ENCODE measurements around the gene OCA2.
"Not testable (repeated sequence)": the region's sequence is repeated elsewhere in the genome, so short reads cannot be mapped to it uniquely, and the experiment has no call there.

The OCA2 gene

DNA sequence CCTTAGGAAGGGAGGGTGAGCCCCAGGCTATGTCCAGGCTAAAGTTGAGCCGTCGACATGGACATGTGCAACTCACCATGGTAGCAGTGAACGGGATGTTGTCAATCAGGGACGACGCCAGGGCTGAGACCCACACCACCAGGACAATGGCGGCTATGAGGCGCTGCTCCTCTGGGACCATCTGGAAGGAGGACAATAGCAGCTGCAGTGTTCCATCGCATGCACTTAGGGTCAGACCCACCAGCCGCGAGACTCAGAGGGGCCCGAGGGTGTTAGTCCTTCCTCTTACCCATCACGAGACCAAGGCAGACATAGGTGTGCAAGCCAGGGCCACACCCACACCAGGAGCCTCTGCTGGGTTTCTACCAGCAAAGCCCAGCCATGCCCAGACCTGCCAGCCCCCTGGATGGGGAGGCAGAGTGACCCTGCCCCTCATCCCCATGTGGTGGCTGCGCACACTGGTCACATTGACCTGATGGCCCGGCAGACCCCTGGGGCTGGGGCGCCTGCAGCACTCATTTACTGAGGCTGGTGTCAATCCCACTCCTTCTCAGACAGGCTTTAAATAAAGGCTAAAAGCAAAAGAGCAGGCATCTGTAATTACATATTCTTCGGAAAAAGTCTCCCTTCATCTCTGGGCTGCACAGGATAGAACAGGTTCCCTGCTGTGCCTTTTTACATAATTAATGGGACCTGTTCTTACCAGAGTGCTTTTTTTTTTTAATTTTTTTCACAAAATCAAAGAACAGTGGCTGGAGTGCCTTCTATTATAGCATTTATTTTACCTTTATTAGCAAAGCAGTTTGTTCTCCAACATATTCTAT, 227.8 kb downstream of the OCA2 start:
- DNase-seq (ENCODE audit: low spot score) = no peak

DNA sequence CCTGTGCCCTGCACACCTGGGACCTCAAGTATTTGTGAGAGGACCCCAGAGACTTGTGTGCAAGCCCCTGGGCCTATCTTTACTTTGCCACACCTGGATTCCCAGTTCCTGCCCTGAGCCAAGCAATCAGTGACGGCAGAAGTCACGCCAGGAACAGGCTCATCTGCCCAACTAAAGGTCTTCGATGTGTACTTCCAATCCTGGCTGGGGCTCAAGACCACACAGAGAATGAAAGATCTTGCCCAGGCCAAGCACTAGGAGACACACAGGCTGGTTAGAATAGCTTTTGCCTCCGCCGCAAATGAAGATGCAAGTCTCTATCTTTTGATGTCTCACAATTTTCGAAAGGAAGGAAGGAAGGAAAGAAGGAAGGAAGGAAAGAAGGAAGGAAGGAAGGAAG, 228.8 kb downstream of the OCA2 start:
- no peak for DNase-seq (ENCODE audit: low spot score)

DNA sequence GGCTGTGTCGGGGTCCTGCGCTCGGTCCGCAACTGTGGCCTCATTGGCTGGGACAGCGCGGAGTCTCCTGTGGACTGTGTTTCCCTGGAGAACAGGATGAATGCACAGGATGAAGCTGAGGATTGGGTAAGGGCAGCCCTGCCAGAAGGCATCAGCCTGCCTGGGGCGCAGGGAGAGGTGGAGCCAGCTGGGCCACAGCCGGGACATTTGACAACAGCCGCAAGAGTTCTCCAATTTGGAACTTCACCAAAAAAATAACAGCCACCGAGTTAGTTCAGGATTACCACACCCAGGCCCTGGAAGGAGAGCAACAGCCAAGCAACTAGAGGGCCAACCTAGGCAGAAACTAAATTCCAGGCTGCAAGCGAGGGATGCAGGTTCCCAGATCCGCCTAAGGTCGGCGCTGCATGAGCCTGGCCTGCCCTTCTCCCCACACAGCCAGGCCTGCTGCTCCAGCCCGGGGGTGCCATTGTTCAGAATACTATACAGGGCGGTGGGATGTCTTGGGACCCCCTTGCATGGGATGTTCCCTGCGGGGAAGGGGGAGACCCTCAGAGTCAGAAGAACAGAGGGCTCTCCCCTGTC, 229.3 kb downstream of the OCA2 start:
- no peak for DNase-seq (ENCODE audit: low spot score)

DNA sequence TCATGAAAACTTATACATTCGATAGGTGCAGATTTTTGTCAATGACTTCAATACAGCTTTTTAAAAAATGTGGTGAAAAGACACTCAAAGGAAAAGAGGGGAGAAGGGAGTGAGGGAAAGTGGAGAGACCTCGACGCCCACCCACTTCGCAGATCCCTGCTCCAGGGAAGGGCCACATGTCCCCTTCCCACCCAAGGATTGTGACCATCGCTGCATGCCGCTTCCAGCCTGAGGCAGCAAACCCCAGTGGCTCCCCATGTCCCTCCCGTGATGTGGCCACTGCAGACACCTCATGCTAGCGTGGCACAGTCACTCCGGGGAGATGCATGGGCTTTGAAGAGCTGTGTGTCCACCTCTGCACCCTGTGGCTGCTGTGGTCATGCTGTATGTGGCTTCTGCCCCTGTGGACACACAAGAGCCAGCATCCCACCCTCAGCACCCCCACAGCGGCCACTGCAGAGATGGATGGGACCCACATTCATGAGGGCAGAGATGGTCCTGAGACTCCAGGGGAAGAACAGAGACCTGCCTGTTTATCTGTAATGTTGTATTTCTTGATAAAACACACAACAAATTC, 230.2 kb downstream of the OCA2 start:
- DNase-seq (ENCODE audit: low spot score) = no peak

DNA sequence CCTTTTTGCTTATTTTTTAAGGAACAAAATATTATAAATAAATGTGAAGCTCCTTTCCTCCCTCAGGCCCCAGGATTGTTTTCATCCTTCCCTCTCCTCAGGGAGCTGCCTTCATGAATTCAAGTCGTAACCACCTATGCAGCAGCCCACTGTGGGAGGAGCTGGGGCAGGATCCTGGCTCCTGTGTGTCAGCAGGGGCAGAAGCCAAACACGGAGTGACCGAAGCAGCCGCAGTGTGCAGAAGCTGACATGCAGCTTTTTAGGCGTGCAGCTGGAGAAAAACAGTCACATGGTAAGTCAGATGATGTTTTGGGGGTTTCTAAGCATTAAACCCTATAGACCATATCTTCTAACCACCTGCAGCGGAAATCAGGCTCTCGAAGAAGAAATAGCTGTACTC, 231.3 kb downstream of the OCA2 start:
- no peak for DNase-seq (ENCODE audit: low spot score)

GRCh38 chr15:27866505-27867165, 232.5 kb downstream of the OCA2 start:
- no peak for DNase-seq (ENCODE audit: low spot score)

GRCh38 chr15:27865926-27866325, 233.2 kb downstream of the OCA2 start:
- no peak for DNase-seq (ENCODE audit: low spot score)

GRCh38 chr15:27865323-27865922, 233.7 kb downstream of the OCA2 start:
- DNase-seq (ENCODE audit: low spot score) = no peak

GRCh38 chr15:27864719-27865118, 234.4 kb downstream of the OCA2 start:
- DNase-seq (ENCODE audit: low spot score) = no peak

GRCh38 chr15:27864086-27864485, 235.0 kb downstream of the OCA2 start:
- no peak for DNase-seq (ENCODE audit: low spot score)

- no peak for DNase-seq (ENCODE audit: low spot score)
These were observed 236.1 kb downstream of the OCA2 start for GRCh38 chr15:27863000-27863399.

DNA sequence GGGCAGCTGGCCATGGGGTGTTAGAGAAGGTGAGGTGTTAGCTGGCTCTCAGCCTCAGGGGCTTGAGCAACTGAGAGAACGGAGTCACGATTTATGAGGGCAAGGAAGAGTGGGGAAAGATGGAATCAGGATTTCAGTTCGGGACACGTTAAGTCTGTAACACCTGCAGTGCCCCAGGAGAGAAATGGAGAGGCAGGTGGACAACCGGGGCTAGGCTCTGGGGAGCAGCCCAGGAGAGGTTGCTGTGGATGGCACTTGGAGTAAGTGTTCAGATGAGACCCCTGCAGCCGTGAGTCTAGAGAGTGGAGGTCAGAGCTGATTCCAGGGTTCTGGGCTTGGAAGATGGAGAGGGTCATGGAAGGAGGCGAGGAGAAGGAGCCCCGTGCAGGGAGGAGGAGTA, 237.9 kb downstream of the OCA2 start:
- DNase-seq (ENCODE audit: low spot score) = no peak

DNA sequence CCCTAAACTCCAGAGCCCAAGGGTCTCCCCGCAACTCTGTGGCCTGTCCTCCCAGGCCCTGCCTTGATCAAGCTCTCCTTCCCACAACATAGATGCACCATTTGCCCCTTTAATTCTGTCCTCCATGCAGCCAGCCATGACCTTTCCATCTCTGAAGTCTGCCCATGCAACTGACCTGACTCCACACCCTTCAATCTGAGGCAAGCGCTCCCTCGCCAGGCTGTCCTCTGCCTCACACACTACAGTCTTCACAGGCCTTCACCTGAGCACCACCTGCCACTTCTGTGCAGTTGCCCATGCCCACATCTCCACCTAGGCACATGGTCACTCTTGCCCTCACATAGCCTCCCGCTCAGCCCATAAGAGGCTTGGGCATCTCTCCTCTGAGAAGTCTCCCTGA, 244.0 kb downstream of the OCA2 start:
- no peak for DNase-seq (ENCODE audit: low spot score)

DNA sequence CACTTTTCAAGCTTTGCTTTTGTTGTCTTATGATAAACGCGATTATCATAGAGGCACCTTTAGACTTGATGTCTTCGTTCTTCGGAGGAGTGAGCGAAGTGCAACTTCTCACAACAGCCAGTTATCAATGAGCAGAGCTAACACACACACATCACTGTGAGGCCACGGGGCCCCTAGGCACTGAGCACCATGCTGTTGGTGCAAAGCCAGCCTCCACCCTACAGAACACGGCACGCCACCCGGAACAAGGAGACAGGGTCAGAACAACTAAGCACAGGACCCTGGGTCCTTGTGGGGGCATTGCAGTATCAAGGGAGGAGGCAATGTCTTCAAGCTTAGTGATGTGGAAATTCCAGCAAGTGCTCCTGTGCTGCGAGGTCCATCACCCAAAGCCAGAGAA, 244.5 kb downstream of the OCA2 start:
- no peak for DNase-seq (ENCODE audit: low spot score)

DNA sequence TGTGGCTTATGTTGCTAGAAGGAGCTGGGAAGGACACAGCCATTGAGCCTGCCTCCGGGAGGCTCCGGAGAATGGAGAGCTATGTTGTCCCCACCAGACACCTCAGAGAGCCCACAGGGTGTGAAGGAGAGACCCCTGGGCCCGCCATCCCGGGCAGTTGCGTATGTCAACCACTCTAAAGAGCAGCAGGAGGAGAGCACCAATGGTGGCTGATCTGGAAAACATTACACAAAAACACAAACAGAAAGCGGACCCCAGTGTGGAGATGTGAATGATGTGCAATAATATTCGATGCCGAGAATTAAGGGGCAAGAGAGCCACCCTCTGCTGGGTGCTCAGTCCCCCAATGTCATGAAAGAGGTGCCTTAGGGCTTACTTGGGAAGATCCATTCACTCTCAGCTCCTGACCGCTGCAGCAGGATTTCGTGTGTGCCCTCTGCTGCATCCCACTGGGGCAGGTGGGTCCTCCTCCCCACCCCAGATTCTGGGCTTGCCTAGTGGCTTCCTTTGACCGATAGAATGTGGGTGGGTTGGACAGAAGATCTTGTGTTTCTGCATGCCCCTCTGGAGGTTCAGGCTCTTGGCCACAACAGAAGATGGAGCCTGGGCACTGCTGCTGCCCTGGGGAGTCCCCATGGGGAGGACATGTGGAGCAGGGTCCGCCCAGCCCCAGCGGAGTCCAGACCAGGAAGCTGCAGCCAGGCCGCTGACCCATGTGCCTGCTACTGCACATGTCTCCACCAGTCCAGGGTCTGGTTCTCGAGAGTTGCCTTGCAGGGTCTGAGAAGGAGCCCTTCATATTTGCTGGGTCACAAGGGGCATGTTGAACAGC, 245.3 kb downstream of the OCA2 start:
- no peak for DNase-seq (ENCODE audit: low spot score)

DNA sequence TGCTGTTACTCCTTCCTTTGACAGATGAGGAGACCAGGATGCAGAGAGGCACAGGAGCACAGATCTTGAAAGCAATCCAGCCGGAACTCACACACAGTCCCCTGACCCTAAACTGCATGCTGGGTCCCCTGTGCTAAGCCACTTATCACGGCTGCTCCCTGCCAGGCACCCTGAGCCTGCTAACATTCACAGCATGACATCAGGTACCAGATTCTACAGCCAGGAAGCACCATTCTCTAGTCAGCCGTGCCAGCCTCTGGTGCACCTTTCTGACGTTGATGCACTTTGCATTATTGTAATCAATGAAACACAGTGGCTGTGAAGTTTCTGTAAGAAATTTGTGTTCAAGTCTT, 247.3 kb downstream of the OCA2 start:
- DNase-seq (ENCODE audit: low spot score) = no peak

GRCh38 chr15:27850981-27851857, 247.9 kb downstream of the OCA2 start:
- DNase-seq (ENCODE audit: low spot score) = no peak

- DNase-seq (ENCODE audit: low spot score) = no peak
These were observed 249.1 kb downstream of the OCA2 start for GRCh38 chr15:27850050-27850449.

- not testable (repeated sequence) for DNase-seq (ENCODE audit: low spot score)
These were observed 250.2 kb downstream of the OCA2 start for GRCh38 chr15:27848936-27849335.

DNA sequence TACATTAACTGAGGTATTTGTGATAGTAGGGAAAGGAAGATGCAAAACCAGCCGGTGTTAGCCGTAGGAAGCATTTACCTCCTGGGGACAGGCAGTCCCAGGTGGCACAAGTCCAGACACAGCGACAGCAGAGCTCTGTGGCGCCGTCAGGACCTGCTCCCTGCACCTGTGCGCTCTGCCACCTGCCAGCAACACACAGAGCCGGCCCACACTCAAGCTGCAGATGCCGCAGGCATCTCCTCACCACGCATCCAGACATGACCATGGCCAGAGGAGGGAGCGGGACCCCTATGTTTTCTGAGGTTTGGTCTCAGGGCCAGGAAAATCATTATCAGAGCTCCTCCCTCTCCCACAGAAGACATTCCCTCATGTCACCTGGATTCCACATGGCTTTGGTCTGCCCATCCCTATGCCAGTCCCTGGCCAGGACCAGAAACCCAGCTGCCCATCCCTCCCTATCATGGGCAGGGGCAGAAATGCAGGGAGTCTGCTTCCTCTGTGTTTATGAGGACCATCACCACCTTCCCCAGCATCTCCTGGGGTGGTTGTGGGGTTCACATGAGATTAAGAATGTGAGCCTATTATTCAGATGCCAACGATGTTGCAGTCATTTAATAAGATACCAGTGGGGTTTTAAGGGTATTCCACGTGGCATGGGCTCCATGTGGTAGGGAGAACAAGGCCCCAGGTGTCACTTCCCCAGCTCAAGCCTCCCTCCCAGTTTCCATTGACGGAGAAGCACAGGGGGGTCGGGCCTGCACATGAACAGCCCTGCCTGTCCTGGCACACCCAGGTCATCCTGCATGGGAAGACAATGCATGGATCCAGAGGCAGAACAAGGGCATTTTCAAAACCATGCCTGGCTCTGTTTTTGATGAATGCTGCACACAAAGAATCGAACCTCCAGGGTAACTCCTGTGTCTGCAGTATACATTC, 251.1 kb downstream of the OCA2 start:
- DNase-seq (ENCODE audit: low spot score) = no peak
